Measurements from ENCODE around the gene CBARP. TPM values are rescaled to one million over a fixed set of nuclear protein-coding genes. Genes with fewer than 3 reads are reported as not detected.

The CBARP gene
- total RNA-seq, 1 experiment from 2014 or later = 28.4 TPM

- H2BK20ac ChIP-seq (ENCODE audit: low read depth, low read length, poor library complexity, severe bottlenecking) = no peak overlapping the region
- H3K27ac ChIP-seq (ENCODE audit: insufficient read length, low read depth, low read length) = no peak overlapping the region
- H3K27me3 Mint-ChIP-seq (ENCODE audit: low read depth) = no peaks in the 10 kb centered on the region
- no peaks in the 10 kb centered on the region for H3K4me1 ChIP-seq (ENCODE audit: insufficient read depth, low read length)
- no peak overlapping the region for H2AFZ ChIP-seq (ENCODE audit: low read length)
- no peak overlapping the region for H3T11ph ChIP-seq (ENCODE audit: low read length)
- H2AK5ac ChIP-seq (ENCODE audit: insufficient read length, low read length) = no peak overlapping the region
- no peak overlapping the region for H3K18ac ChIP-seq (ENCODE audit: insufficient read length, low read depth, low read length)
- no peaks in the 10 kb centered on the region for H3K9me3 Mint-ChIP-seq
- H3K4me1 Mint-ChIP-seq = peaks cover 16 to 33% of the 10 kb centered on the region in 2 experiments
- H4K8ac ChIP-seq (replicated peaks; ENCODE audit: insufficient read length, low read depth, low read length) = no peak overlapping the region
- H3K4ac ChIP-seq (ENCODE audit: low read depth, low read length) = no peak overlapping the region
- peak overlapping the region in 2 of 3 experiments; percentile 70 to 87; a peak in 3 of 7 replicates for H3K27ac Mint-ChIP-seq
- H4K20me1 ChIP-seq (ENCODE audit: control insufficient read depth, insufficient read depth, insufficient read length) = no peaks in the 10 kb centered on the region
- H3K23ac ChIP-seq (ENCODE audit: insufficient read length, low read depth, low read length) = no peak overlapping the region
- H3K9me3 ChIP-seq (ENCODE audit: control insufficient read depth, low read depth, low read length) = no peaks in the 10 kb centered on the region
- TF ChIP-seq CTCF (conservative IDR thresholded peaks at IDR 0.05) = no peak
- no peak overlapping the region for H4K5ac ChIP-seq (ENCODE audit: insufficient read length, low read depth, low read length)
- H3K79me2 ChIP-seq (ENCODE audit: insufficient read depth, low read length) = peaks cover 19% of the 10 kb centered on the region; the same call in 1 of the 2 replicates
- no peak overlapping the region for H2BK12ac ChIP-seq (ENCODE audit: insufficient read length, low read depth, low read length)
- H3K56ac ChIP-seq (ENCODE audit: insufficient read length, low read depth, low read length) = no peak overlapping the region
- no peak overlapping the region for H2BK5ac ChIP-seq (ENCODE audit: insufficient read length, low read length)
- H4K91ac ChIP-seq (ENCODE audit: insufficient read length, low read depth, low read length) = no peak overlapping the region
- H3K4me2 ChIP-seq (ENCODE audit: insufficient read depth, insufficient read length, low read length) = no peak overlapping the region
- WGBS (ENCODE audit: extremely low coverage, insufficient read length, low lambda C conversion rate) = no CpG with 5 or more reads among the region's 12 CpGs
- no peak overlapping the region for H2BK120ac ChIP-seq (ENCODE audit: low read depth, low read length, poor library complexity, severe bottlenecking)
- no peaks in the 10 kb centered on the region for H3K23me2 ChIP-seq (ENCODE audit: insufficient read length, low read depth, low read length, poor library complexity, severe bottlenecking)
- H3K9ac ChIP-seq (ENCODE audit: extremely low read depth, insufficient read length, low read length) = no peak overlapping the region
- peaks cover 3 to 14% (median 12%) of the 10 kb centered on the region in 3 experiments; a peak in 6 of 7 replicates for H3K36me3 Mint-ChIP-seq (ENCODE audit: insufficient read depth in 1 of 3, low read depth in 3 of 3)
- H3K14ac ChIP-seq (ENCODE audit: insufficient read depth, low read length) = no peak overlapping the region
- no peak for DNase-seq
- no peaks in the 10 kb centered on the region for H3K27me3 ChIP-seq (ENCODE audit: insufficient read depth, low read length)
- peaks cover 7% of the 10 kb centered on the region for H3K79me1 ChIP-seq (ENCODE audit: insufficient read depth, low read depth, low read length, poor library complexity, severe bottlenecking)
- H2BK15ac ChIP-seq (ENCODE audit: low read depth, low read length) = no peak overlapping the region
- H3K4me3 Mint-ChIP-seq = no peak overlapping the region
Measured at GRCh38 chr19:1216756-1217155, 21.0 kb downstream of the CBARP start.

Data from H9 (cell line).